Measurements from ENCODE around the gene TAF11L13.
"Not testable (repeated sequence)": the region's sequence is repeated elsewhere in the genome, so short reads cannot be mapped to it uniquely, and the experiment has no call there.

DNA sequence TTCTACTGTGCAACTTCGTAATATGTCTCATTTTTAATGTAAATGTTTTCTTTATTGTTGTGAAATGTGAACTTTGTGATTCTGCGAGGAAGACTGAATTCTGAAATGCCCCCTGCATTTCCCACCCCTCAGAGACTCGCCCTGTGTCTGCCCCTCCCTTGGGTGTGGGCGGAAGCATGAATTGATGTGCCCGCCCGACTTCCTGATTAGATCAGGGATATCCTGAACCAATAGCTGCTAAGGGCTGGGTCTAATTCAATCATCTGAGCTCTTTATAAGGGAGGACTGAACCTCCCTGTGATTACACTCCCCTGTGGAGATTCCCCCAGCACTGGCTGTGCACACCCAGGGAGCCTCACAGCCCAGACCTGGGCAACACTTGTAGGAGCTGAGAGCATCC, 28.0 kb upstream of the TAF11L13 start, which contains the start of gene TAF11L11:
- TF ChIP-seq CTCF (IDR thresholded peaks at IDR 0.05; ENCODE audit: low read length); EZH2 (IDR thresholded peaks at IDR 0.05; ENCODE audit: borderline replicate concordance, low read length): not testable (repeated sequence)

Data from OCI-LY1 (cell line).